Measurements from ENCODE around the gene CCDC13. TPM values are rescaled to one million over a fixed set of nuclear protein-coding genes. Genes with fewer than 3 reads are reported as not detected.

Gene CCDC13
- polyA plus RNA-seq, 1 experiment, result 0.18 TPM

- Histone ChIP-seq H3K36me3 (ENCODE audit: control insufficient read depth, insufficient read depth, low read length) (no peaks in the 10 kb centered on the region), H3K4me3 (ENCODE audit: low read depth, low read length) (peak overlapping the region; percentile 90), H3K27me3 (ENCODE audit: control insufficient read depth, insufficient read depth, low read length) (no peaks in the 10 kb centered on the region; the same call in 1 of the 2 replicates)
- DNase-seq (ENCODE audit: low read depth), result no peak
- TF ChIP-seq CTCF (IDR thresholded peaks at IDR 0.05; ENCODE audit: insufficient read depth, low read depth, low read length), result no peak
- CTCF ChIA-PET, result interaction anchor here (1.2 kb wide), 1 partner anchor 23 kb away, joined by 4 read pairs; no protein-coding TSS in a partner anchor
- POLR2A ChIA-PET, result no interaction called here
Observed at GRCh38 chr3:42802876-42803413, 29.9 kb upstream of the CCDC13 start.

- ChIA-PET POLR2A (no interaction called here), CTCF (no interaction called here)
- no peak for TF ChIP-seq CTCF (IDR thresholded peaks at IDR 0.05; ENCODE audit: insufficient read depth, low read depth, low read length)
- H3K27me3 ChIP-seq (ENCODE audit: control insufficient read depth, insufficient read depth, low read length), result no peaks in the 10 kb centered on the region
- no peak for DNase-seq (ENCODE audit: low read depth)
- no peaks in the 10 kb centered on the region for H3K36me3 ChIP-seq (ENCODE audit: control insufficient read depth, insufficient read depth, low read length)
- H3K4me3 ChIP-seq (ENCODE audit: low read depth, low read length), result no peak overlapping the region
Observed at GRCh38 chr3:42801784-42802183, 28.7 kb upstream of the CCDC13 start.

- CTCF ChIA-PET, result interaction anchor here (1.3 kb wide), 1 partner anchor 10 kb away, joined by 4 read pairs; no protein-coding TSS in a partner anchor
- no peak for TF ChIP-seq CTCF (IDR thresholded peaks at IDR 0.05; ENCODE audit: insufficient read depth, low read depth, low read length)
Observed at GRCh38 chr3:42801048-42801620, 28.1 kb upstream of the CCDC13 start.

GRCh38 chr3:42800251-42800650 lies 27.2 kb upstream of the CCDC13 start:
- no peak for DNase-seq (ENCODE audit: low read depth)
- POLR2A ChIA-PET, result no interaction called here
- no peaks in the 10 kb centered on the region for H3K36me3 ChIP-seq (ENCODE audit: control insufficient read depth, insufficient read depth, low read length)
- CTCF ChIA-PET, result interaction anchor here (1.3 kb wide), 1 partner anchor 10 kb away, joined by 4 read pairs; no protein-coding TSS in a partner anchor
- no peaks in the 10 kb centered on the region for H3K27me3 ChIP-seq (ENCODE audit: control insufficient read depth, insufficient read depth, low read length)
- no peak for TF ChIP-seq CTCF (IDR thresholded peaks at IDR 0.05; ENCODE audit: insufficient read depth, low read depth, low read length)
- H3K4me3 ChIP-seq (ENCODE audit: low read depth, low read length), result no peak overlapping the region

More at GRCh38 chr3:42801048-42801620, 28.1 kb upstream of the CCDC13 start:
- POLR2A ChIA-PET, result no interaction called here
- no peak overlapping the region for H3K4me3 ChIP-seq (ENCODE audit: low read depth, low read length)
- H3K36me3 ChIP-seq (ENCODE audit: control insufficient read depth, insufficient read depth, low read length), result no peaks in the 10 kb centered on the region
- DNase-seq (ENCODE audit: low read depth), result no peak
- no peaks in the 10 kb centered on the region for H3K27me3 ChIP-seq (ENCODE audit: control insufficient read depth, insufficient read depth, low read length)

GRCh38 chr3:42799376-42799775 lies 26.3 kb upstream of the CCDC13 start:
- no peak overlapping the region for H3K4me3 ChIP-seq (ENCODE audit: low read depth, low read length)
- no peak for DNase-seq (ENCODE audit: low read depth)
- CTCF ChIA-PET, result no interaction called here
- no peaks in the 10 kb centered on the region for H3K27me3 ChIP-seq (ENCODE audit: control insufficient read depth, insufficient read depth, low read length)
- POLR2A ChIA-PET, result no interaction called here
- no peak for TF ChIP-seq CTCF (IDR thresholded peaks at IDR 0.05; ENCODE audit: insufficient read depth, low read depth, low read length)
- H3K36me3 ChIP-seq (ENCODE audit: control insufficient read depth, insufficient read depth, low read length), result no peaks in the 10 kb centered on the region

Data from BJ (cell line).